HG02571 (cell line): ENCODE results near the gene HIBADH.
A peak's percentile ranks its signal among the peaks of the same experiment; 100 is the strongest.

ENCODE experiments used
- ATAC-seq: cut with Tn5 transposase; IDR thresholded peaks from one replicate; pipeline ENCODE4 v1.9.1; 2021; ENCODE audit warnings: mild to moderate bottlenecking, moderate library complexity; ENCODE audit not compliant: unreplicated experiment

The HIBADH gene

GRCh38 chr7:27662490-27663205 lies at the start of gene HIBADH:
Gene HIBADH, minus strand, starts transcription at chr7:27662883. Its CDS starts 95 bp downstream, at chr7:27662788.
- ATAC-seq = peak; percentile 99

GRCh38 chr7:27712217-27712616 lies 49.5 kb upstream of the HIBADH start:
- ATAC-seq = no peak

GRCh38 chr7:27709137-27710075 lies 46.7 kb upstream of the HIBADH start:
- no peak for ATAC-seq

- no peak for ATAC-seq
Observed at GRCh38 chr7:27708485-27708884, 45.8 kb upstream of the HIBADH start.

GRCh38 chr7:27705200-27705594 lies 42.5 kb upstream of the HIBADH start:
- no peak for ATAC-seq

- ATAC-seq = no peak
Observed at GRCh38 chr7:27704422-27705199, 41.9 kb upstream of the HIBADH start.

- no peak for ATAC-seq
Observed at GRCh38 chr7:27703181-27703580, 40.5 kb upstream of the HIBADH start.

- ATAC-seq = no peak
Observed at GRCh38 chr7:27700501-27700900, 37.8 kb upstream of the HIBADH start.

GRCh38 chr7:27699751-27700150 lies 37.1 kb upstream of the HIBADH start:
- no peak for ATAC-seq

- ATAC-seq = peak; percentile 77
Observed at GRCh38 chr7:27697861-27698430, 35.3 kb upstream of the HIBADH start.

- no peak for ATAC-seq
Observed at GRCh38 chr7:27695096-27695495, 32.4 kb upstream of the HIBADH start.

- no peak for ATAC-seq
Observed at GRCh38 chr7:27693794-27694193, 31.1 kb upstream of the HIBADH start.

GRCh38 chr7:27690649-27691048 lies 28.0 kb upstream of the HIBADH start:
- ATAC-seq = no peak

GRCh38 chr7:27689591-27690164 lies 27.0 kb upstream of the HIBADH start:
- no peak for ATAC-seq

GRCh38 chr7:27689150-27689549 lies 26.5 kb upstream of the HIBADH start:
- no peak for ATAC-seq

GRCh38 chr7:27688646-27689045 lies 26.0 kb upstream of the HIBADH start:
- ATAC-seq = no peak

- ATAC-seq = no peak
Observed at GRCh38 chr7:27688056-27688455, 25.4 kb upstream of the HIBADH start.

GRCh38 chr7:27686315-27686714 lies 23.6 kb upstream of the HIBADH start:
- ATAC-seq = no peak

GRCh38 chr7:27685893-27686292 lies 23.2 kb upstream of the HIBADH start:
- ATAC-seq = no peak

GRCh38 chr7:27685209-27685608 lies 22.5 kb upstream of the HIBADH start:
- ATAC-seq = no peak

- no peak for ATAC-seq
Observed at GRCh38 chr7:27684491-27684890, 21.8 kb upstream of the HIBADH start.
